ENCODE data around the gene CD2. TPM values are rescaled to one million over a fixed set of nuclear protein-coding genes. Genes with fewer than 3 reads are reported as not detected.

The CD2 gene
- total RNA-seq, 1 donor from 2014 or later: 0.49 TPM

DNA sequence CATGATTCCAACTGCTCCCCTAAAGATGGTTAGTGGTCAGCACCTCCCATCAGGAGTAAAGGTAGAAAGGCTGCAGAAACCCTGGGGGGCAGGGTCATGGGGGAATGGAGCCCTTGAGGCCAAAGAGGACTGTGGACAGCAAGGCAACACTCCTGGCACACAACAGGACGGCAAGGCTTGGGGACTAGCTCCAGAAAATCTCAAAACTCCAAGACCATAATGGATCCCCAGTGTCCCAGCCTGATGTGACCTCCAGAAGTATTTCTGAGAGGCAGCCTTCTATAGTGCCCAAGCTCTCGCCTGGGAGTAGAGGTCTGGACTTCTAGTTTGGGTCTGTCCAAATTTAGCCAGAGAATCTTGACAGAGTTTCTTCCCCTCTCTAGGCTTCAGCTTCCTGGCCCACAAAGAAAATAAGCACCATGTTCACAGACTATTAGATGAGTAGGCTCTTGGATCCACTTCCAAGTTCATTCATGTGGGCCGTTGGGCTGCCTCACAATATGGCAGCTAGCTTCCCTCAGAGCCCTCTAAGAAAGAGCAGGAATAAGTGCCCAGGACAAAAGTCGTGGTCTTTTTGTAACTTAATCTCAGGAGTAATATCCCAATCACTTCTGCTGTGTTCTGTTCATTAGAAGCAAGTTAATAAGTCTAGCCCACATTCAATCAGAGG, 6.9 kb downstream of the CD2 start:
- DNase-seq: no peak

DNA sequence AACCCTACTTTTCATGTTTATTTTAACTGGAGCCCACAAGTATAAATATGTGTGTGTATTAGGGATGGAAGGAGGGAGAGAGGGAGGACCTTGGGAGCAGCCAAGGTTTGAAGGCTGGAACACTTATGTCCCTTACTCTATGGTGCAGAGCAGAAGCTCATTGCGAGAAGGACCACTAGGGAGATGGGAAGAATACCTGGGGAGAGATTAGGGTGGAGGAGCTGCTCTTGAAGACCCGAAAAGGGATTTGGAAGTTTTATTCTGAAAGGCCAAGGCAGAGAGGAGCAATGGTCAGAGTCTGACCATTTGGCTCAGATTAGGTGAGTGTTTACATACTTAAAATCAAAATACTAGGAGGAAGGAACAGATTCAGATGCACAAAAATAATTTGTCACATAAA, 8.1 kb downstream of the CD2 start:
- no peak for DNase-seq

DNA sequence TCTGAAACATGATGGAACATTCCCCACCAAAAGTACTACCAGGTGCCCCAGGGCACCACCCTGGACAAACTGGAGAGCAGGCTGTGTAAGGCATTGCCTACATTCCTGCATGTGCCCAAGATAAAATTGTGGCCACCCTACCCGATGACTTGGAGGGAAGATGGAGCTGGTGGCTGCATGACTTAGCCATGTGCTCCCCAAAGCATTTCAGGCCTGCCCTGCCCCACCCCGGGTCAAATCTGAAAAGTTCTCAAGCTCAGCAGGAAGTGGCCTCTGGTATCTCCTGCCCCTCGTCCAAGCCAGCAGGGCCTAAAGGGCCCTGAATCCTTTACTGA, 8.5 kb downstream of the CD2 start:
- DNase-seq: no peak

DNA sequence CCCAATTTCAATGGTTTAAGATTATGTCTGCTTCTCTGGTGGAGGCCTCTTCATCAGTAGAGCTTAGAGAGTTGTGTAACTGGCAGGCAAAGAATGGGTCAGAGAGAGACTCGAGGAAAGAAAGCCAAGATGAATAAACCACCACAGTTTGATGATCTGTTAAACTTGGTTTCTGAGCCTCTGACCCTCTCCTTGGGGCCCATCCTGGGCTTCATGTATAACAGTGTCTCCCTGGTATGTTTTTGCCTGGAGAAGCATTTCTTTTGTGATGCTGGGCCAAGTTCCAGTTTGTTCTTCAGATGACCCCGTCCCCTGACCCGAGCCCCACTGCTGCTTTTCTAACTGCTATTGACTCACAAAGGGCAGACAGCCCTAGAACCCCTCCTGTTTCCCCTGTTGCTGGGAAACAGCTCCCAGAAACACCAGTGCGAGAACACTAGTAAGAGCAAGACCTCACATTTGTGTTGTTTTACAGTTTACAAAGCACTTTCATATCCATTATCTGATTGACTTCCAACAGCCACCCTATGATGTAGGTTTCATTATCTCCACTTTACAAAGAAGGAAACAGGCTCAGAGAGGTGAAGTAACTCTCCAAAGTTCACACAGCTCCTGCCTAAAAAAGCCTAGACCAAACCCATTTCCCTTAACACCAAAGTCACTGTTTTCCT, 9.0 kb downstream of the CD2 start:
- peak; percentile 47 for DNase-seq

DNA sequence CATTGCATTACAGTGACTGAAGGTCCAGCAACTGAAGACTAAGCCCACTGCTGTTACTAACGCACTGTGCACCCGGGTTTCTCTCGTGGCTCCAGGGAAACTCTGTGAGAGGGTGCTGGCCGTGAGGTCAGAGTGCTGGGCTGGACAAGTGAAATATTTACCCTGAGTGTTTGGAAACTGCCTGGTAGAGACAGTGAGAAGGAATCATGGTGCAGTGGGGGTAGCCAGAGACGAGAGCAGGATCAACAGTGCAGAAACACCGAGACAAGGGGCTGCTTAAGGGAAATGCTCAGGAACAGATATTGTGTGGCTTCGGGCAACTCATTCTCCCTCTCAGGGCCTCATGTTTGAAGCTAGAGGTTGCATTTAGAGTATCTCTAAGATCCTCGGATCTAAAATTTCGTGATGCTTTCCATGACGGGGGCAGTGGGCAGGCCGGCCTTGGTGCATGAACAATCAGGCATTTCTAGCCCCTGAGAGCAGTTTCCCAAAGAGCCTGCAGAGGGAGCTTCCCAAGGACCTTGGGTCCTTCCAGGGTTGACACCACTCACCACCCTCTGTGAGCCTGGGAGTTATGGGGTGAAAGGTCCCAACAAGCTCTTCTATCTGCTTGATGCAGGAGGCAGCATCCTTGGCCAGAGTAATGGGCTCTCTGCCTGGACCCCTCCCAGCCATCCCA, 9.7 kb downstream of the CD2 start:
- no peak for DNase-seq

DNA sequence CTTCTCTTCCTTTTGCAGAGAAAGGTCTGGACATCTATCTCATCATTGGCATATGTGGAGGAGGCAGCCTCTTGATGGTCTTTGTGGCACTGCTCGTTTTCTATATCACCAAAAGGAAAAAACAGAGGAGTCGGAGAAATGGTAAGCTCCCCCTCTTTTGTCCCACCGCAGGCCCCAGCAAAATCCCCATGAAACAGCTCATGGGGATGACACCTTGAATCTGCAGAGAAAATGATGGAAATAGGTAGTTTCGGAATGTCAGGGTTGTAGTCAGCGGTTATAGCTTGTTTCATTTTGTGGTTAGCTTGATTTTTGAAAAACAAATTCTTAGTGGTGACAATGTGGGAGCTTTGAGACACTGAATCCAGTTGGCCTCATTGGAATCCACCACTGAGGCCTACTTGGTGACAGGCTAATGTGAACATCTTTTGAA, 10.3 kb downstream of the CD2 start:
- DNase-seq: no peak

DNA sequence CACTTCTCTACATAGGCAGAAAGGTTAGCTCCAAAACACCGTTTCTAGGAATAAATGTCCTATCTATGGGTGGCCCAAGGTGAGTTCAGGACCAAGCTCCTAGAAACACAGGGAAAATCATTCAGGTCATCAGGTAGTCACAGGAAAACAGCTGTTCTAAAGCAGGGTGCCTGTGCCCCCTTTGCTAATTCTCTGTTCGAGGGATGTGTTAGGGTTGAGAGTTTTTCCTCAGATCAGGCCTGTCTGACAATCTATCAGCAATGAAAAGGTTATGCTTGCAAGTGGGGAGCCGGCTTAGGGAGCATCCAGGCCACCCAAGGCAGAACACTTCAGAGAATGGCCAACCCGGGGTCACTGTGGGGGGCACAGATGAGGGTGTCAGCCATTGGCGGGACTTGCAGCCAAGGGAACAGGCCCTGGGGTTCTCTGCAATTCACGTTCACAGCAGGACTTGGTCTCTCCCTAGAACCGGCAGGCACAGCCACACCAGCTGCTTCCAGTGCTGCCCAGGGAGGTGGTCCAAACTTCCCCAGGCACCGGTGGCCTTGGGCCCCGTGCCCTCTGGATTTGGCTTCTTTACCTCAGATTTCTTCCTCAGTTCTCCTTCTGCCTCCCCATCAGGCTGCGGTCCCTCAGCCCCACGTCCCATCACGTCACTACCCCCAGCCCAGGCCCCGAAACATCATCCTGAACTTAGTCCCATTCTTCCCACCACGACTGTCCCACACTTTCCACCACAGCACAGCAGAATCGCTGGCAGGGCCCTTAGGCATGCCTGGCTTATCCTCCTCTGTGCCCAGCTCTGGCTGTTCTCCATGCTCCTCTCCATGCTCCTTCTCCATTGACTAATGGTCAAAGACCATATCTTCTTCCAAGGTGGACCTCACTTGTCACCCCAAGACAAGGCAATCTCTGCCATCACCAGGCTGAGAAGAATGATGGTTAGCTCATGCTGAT, 11.0 kb downstream of the CD2 start:
- no peak for DNase-seq

DNA sequence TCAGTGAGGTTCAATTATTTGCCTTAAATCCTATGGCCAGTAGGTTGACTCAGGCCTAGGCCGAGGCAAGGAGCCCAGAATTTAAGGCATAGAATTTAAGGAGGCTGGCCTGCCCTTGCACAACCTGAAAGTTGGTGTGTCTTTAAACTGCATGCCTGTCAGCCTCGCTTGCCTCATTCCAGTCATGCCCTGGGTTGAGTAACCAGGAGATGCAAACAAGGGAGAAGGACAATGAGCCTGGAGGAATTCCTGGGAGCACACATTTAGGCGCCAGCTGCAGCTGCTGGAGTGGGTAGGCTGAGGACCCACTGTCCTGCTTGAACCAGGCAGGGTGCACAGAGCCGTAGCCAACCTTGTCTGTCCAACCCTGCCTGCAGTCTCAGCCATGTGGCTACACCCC, 11.7 kb downstream of the CD2 start:
- no peak for DNase-seq

DNA sequence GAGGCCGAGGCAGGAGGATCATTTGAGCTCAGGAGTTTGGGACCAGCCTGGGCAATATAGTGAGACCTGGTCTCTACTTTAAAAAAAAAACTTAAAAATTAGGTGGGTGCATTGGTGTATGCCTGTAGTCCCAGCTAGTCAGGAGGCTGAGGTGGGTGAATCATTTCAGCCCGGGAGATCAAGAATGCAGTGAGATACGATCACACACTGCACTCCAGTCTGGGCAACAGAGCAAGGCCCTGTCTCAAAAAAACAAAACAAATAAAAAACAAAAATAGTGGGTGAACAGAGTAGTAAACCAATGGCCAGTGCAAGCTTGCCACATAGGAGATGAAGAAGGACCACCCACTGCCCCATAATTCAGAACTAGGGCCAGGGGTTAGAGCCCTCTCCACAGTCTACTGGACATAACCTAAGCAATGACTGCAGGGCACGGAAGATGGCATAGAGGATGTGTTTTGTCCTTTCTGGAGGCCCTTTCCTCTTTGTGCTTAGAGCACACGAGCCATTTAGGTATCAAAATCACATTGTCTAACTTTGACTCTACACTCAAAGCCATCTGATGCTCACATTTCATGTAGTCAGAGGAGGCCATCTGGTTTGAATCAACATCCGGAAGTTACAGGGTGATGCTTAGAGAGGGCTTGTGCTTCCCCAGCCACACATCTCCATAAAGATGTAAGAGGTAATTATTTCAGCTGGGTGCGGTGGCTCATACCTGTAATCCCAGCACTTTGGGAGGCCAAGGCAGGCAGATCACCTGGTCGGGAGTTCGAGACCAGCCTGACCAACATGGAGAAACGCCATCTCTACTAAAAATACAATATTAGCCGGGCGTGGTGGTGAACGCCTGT, 12.6 kb downstream of the CD2 start:
- DNase-seq: peak; percentile 34

DNA sequence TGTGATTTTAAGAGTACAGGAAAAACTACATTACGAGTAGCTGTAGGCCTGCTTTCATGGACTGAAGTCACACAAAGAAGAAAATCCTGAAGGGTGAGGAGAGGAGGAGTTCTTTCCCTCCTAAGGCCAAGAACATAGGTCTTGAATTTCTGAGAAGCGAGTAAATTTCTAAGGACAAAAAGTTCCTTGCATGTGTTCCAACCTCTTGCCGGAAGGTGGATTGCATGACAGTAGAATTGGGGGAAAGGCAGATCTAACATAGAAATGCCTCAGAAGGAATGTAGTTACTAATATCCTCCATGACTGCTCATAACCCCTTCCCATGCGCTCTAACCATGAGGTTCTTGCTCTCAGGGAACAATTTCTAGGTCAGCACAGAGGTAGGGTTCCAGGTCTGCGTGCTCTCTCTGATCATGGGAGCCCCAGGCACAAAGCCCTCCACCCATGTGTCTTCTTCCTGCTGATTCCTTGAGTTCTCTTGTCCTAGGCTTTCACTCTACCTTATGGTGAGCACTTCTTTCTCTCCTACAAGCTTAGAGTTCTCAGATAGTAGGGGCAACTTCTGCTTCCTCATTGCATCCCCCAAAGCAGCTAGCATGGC, 13.7 kb downstream of the CD2 start:
- no peak for DNase-seq

DNA sequence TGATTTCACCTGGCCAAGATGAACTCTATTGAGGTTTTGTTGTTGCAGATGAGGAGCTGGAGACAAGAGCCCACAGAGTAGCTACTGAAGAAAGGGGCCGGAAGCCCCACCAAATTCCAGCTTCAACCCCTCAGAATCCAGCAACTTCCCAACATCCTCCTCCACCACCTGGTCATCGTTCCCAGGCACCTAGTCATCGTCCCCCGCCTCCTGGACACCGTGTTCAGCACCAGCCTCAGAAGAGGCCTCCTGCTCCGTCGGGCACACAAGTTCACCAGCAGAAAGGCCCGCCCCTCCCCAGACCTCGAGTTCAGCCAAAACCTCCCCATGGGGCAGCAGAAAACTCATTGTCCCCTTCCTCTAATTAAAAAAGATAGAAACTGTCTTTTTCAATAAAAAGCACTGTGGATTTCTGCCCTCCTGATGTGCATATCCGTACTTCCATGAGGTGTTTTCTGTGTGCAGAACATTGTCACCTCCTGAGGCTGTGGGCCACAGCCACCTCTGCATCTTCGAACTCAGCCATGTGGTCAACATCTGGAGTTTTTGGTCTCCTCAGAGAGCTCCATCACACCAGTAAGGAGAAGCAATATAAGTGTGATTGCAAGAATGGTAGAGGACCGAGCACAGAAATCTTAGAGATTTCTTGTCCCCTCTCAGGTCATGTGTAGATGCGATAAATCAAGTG, 14.3 kb downstream of the CD2 start:
- no peak for DNase-seq

DNA sequence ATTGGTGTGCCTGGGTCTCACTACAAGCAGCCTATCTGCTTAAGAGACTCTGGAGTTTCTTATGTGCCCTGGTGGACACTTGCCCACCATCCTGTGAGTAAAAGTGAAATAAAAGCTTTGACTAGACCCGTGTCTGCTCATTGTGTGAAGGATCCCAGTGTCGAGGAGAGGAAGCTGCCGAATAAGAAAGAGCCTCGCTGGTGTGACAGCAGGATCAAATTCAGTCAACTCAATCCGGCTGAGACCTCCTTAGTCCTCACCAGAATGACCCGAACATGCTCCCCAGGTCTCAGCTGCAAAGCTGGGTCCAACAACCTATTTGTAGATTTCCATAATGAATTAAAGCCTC, 14.8 kb downstream of the CD2 start:
- DNase-seq: no peak

DNA sequence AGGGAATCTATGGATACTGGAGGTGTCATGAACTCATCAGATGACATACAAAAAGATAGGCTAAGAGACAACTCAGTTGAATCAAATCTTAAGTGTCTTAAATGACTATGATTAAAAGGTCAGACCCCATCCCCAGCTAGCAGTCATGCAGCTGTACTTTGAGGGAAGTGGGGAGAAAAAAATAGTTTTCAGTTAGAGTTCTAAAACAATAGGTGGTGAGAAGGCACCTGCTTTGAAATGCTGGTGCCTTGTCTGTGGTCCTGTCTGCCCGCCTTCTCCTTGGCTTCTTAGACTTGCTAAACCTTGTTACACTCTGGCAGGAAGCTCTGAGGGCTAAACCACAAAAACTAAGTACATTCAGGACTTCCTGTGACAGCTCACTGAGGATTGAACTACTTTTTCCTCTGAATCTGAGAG, 15.3 kb downstream of the CD2 start:
- DNase-seq: no peak

DNA sequence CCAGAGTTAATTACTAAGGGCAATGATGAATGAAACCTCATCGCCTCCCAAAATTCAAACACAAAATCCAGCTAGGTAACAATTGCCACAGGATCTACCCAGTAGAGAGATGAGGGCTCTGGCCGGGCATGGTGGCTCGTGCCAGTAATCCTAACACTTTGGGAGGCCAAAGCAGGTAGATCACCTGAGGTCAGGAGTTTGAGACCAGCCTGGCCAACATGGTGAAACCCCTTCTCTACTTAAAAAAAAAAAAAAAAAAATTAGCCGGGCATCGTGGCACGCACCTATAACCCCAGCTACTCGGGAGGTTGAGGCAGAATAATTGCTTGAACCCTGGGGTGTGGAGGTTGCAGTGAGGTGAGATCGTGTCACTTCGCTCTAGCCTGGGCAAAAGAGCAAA, 15.8 kb downstream of the CD2 start:
- DNase-seq: no peak

DNA sequence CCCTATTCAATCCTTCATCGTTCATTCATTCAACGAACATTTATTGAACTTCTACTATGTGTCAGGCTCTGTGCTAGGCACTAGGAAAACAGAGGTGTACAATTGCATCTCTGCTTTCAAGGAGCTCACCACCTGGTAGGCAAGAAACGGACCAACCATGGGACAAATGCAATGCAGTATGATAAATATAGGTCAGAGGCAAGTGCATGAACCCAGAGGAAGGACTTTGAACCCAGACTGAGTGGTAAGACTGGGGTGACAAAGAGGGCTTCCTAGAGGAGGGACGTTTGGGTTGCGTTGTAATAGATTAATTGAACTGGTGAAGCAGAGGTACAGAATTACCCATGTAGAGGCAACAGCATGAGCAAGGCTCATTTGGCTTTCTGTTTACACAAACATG, 16.4 kb downstream of the CD2 start:
- no peak for DNase-seq

DNA sequence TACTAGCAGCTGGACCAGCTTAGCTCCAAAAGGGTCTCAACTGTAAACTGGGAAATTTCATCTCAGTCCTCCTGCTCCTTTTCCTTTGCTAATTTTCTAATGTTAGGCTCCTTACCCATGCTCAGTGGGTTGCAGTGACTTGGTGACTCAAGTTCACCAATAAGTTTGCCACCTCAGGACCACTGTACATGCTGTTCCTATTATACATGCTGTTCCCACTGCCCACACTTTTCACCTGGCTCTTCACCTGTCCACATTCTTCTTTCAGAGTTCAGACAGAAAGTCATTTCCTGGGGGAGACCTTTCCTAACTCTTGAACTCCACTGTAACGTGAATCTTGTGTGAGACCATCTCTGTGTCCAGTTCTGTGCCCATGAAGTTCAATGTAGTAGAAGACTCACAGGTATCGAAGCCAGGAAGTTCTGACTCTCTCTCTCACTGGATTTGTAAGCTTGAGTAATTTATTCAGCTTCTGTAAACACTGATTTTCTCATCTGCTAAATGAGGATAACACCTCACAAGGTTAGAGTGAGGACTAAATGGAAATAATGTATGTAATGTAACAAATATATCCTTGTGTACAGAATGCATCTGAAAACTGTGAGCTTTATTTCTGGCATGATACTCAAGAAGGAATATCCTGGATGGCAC, 17.9 kb downstream of the CD2 start:
- DNase-seq: no peak

DNA sequence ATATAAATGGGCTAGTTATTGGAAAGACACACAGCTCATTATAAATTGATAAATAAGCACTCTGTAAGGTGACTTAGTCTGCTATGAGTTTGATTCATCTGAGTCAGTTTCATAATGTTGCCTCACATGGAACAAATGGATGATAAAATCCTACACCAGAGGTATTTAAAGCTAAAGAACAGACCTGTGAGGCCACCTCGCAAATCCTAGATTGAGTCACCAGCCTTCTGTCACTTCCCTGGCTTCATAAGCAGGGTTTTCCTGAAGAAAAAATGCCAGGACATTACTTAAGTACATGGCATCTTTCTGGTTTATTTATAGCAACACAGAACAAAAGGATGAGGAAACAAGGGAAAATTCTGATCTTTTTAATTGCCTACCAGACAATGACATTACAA, 18.4 kb downstream of the CD2 start:
- no peak for DNase-seq

DNA sequence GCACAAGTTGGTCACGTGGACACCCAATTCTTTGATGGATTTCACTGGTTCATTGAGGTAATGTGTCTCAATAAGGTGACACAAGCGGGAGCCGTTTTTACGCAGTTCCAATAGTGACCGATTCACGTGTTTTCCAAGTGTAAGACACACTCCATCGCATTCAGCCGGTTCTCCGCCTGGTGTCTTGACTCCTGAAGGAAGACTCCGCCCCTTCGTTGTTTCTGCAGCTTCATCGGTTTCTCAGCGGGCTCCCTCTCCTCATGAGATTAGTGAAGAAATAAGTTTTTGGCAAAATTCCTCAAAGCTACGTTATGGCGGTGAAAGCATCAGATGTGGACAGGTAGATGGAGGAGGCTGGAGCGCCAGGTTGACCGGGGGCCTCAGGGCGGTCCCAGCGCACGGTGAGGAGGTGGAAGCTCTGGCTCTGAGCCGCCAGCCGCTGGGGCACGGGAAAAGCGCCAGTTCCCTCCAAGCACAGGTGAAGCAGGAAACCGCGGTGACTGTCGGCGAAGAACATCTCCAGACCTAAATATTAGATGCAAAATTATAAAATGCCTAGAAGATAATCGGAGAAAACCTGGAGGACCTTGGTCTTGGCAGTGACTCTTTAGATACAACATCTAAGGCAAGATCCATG, 21.0 kb downstream of the CD2 start:
- no peak for DNase-seq

Data from skin of body (tissue), 2 donors.